MM.1S (cell line): ENCODE measurements around the gene APBB3.

Experiments
- CTCF ChIP-seq: fragments of 300-600 bp; sonication (generic); IDR thresholded peaks from 2 replicates; pipeline ENCODE4 v1.5.1; 2016; ENCODE audit warnings: antibody characterized with exemption, low read length, mixed read lengths
- EZH2 ChIP-seq: fragments of 300-600 bp; sonication (generic); optimal IDR thresholded peaks from 2 replicates; pipeline ENCODE3; 2017; ENCODE audit warnings: low read depth, mild to moderate bottlenecking, antibody characterized with exemption, low read length, mixed read lengths
- EZH2phosphoT487 ChIP-seq: fragments of 300-600 bp; sonication (generic); IDR thresholded peaks from 2 replicates; pipeline ENCODE4 v1.6.1; 2018; ENCODE audit warnings: antibody characterized with exemption, low read length

DNA sequence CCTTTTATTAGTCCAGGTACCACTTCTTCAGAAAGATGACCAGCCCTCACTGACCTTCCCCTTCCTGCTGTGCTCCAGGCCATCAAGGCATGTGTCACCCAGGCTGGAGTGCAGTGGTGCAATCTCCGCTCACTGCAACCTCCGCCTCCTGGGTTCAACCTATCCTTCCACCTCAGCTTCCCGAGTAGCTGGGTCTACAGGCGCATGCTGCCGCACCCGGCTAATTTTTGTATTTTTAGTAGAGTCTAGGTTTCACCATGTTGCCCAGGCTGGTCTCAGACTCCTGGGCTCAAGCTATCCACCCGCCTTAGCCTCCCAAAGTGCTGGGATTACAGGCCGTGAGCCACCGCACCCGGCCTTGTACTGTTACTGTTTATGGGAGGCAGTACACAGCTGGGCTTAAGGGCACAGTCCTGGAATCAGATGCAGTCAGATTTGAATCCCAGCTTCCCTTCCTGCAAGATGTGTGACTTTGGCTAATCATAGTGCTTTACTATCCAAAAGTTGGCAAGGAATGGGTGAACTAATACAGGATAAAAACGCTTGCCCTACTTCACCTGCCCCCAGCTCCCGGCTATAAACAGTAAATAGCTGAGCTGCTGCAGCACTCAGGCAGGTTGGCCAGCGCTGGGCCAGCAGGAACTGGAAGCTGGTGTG lies 17.4 kb downstream of the APBB3 start:
- TF ChIP-seq CTCF (no peak), EZH2phosphoT487 (no peak), EZH2 (no peak)
